Effector memory CD8-positive, alpha-beta T cell (primary cell): ENCODE data around the gene DLGAP1.
A peak's percentile ranks its signal among the peaks of the same experiment; 100 is the strongest.
"Not testable (repeated sequence)": the region's sequence is repeated elsewhere in the genome, so short reads cannot be mapped to it uniquely, and the experiment has no call there.

Experiments
- ATAC-seq: fragments of 150-1000 bp; cut with Tn5 transposase; replicated peaks from 2 replicates; pipeline ENCODE4 v1.10.0; 2021; ENCODE audit warnings: mild to moderate bottlenecking, moderate library complexity
- DNase-seq, 3 experiments: peaks; one replicate each; pipeline ENCODE4 v3.0.0; 2021
- H3K27ac Mint-ChIP-seq, 2 donors: one replicate each; pipeline ENCODE4 v1.8.0; 2022; ENCODE audit warnings: mild to moderate bottlenecking in 2 of 2, mixed read lengths in 2 of 2, moderate library complexity in 2 of 2
- H3K27me3 Mint-ChIP-seq, 2 donors: one replicate each; pipeline ENCODE4 v1.8.0; 2022; ENCODE audit warnings: mixed read lengths in 2 of 2
- H3K36me3 Mint-ChIP-seq: one replicate; pipeline ENCODE4 v1.8.0; 2022; ENCODE audit warnings: mild to moderate bottlenecking, moderate library complexity, mixed read lengths; ENCODE audit not compliant: insufficient read depth
- H3K4me1 Mint-ChIP-seq, 2 donors: one replicate each; pipeline ENCODE4 v1.8.0; 2022; ENCODE audit warnings: low read depth in 2 of 2, mixed read lengths in 2 of 2
- H3K4me3 Mint-ChIP-seq, 2 donors: one replicate each; pipeline ENCODE4 v1.8.0; 2022; ENCODE audit warnings: mild to moderate bottlenecking in 2 of 2, mixed read lengths in 2 of 2, moderate library complexity in 2 of 2
- H3K9me3 Mint-ChIP-seq, 2 donors: one replicate each; pipeline ENCODE4 v1.8.0; 2022; ENCODE audit warnings: mixed read lengths in 2 of 2

DLGAP1 gene

GRCh38 chr18:3472681-3473544 lies 982.2 kb downstream of the DLGAP1 start:
- Mint-ChIP-seq H3K27ac (peak overlapping the region; percentile 83 to 84), H3K36me3 (peaks cover 3% of the 10 kb centered on the region), H3K9me3 (no peaks in the 10 kb centered on the region), H3K27me3 (no peaks in the 10 kb centered on the region), H3K4me3 (peak overlapping the region; percentile 60 to 63), H3K4me1 (peaks cover 11% of the 10 kb centered on the region in 2 donors)
- DNase-seq (no peak), ATAC-seq (peak; percentile 59)

- H3K27ac Mint-ChIP-seq, result not testable (repeated sequence)
Observed at GRCh38 chr18:3472121-3472520, 983.0 kb downstream of the DLGAP1 start.

GRCh38 chr18:3471141-3471648 lies 983.9 kb downstream of the DLGAP1 start:
- ATAC-seq (no peak), DNase-seq (no peak)
- Mint-ChIP-seq H3K9me3 (no peaks in the 10 kb centered on the region), H3K36me3 (peaks cover 3% of the 10 kb centered on the region), H3K27ac (no peak overlapping the region), H3K27me3 (no peaks in the 10 kb centered on the region), H3K4me1 (peaks cover 17 to 18% of the 10 kb centered on the region in 2 donors), H3K4me3 (no peak overlapping the region)

More at GRCh38 chr18:3472121-3472520, 983.0 kb downstream of the DLGAP1 start:
- H3K4me3 Mint-ChIP-seq, ATAC-seq, DNase-seq, H3K27me3 Mint-ChIP-seq, H3K36me3 Mint-ChIP-seq, H3K9me3 Mint-ChIP-seq: not testable (repeated sequence)
- peaks cover 11% of the 10 kb centered on the region in 2 donors for H3K4me1 Mint-ChIP-seq

- Mint-ChIP-seq H3K4me3 (no peak overlapping the region), H3K27ac (no peak overlapping the region), H3K9me3 (no peaks in the 10 kb centered on the region), H3K36me3 (no peaks in the 10 kb centered on the region), H3K27me3 (no peaks in the 10 kb centered on the region), H3K4me1 (peaks cover 20% of the 10 kb centered on the region in 2 donors)
- DNase-seq (no peak), ATAC-seq (no peak)
Observed at GRCh38 chr18:3468833-3469232, 986.3 kb downstream of the DLGAP1 start.

- DNase-seq, result no peak
- H3K4me3 Mint-ChIP-seq, result no peak overlapping the region
- no peaks in the 10 kb centered on the region for H3K27me3 Mint-ChIP-seq
- no peak overlapping the region for H3K27ac Mint-ChIP-seq
- ATAC-seq, result no peak
- peaks cover 13 to 15% of the 10 kb centered on the region in 2 donors for H3K4me1 Mint-ChIP-seq
- no peaks in the 10 kb centered on the region for H3K9me3 Mint-ChIP-seq
- no peaks in the 10 kb centered on the region for H3K36me3 Mint-ChIP-seq
Observed at GRCh38 chr18:3468066-3468705, 986.9 kb downstream of the DLGAP1 start.

GRCh38 chr18:3466872-3467271 lies 988.2 kb downstream of the DLGAP1 start:
- Mint-ChIP-seq H3K4me3 (no peak overlapping the region), H3K36me3 (peaks cover 3% of the 10 kb centered on the region), H3K27ac (peak overlapping the region in 1 of 2 donors; percentile 38), H3K9me3 (peaks cover 0 to 2% of the 10 kb centered on the region in 2 donors), H3K27me3 (no peaks in the 10 kb centered on the region), H3K4me1 (peaks cover 10 to 14% of the 10 kb centered on the region in 2 donors)
- DNase-seq (no peak), ATAC-seq (peak; percentile 56)

GRCh38 chr18:3466045-3466444 lies 989.1 kb downstream of the DLGAP1 start:
- Mint-ChIP-seq H3K4me3 (peak overlapping the region in 1 of 2 donors; percentile 7), H3K9me3 (peaks cover 0 to 2% of the 10 kb centered on the region in 2 donors), H3K4me1 (peaks cover 10 to 14% of the 10 kb centered on the region in 2 donors), H3K27me3 (no peaks in the 10 kb centered on the region), H3K27ac (peak overlapping the region in 1 of 2 donors; percentile 38), H3K36me3 (peaks cover 5% of the 10 kb centered on the region)
- DNase-seq (no peak), ATAC-seq (no peak)

- no peak overlapping the region for H3K4me3 Mint-ChIP-seq
- no peaks in the 10 kb centered on the region for H3K27me3 Mint-ChIP-seq
- DNase-seq (no peak), ATAC-seq (no peak)
- H3K9me3 Mint-ChIP-seq, result peaks cover 0 to 2% of the 10 kb centered on the region in 2 donors
- H3K36me3 Mint-ChIP-seq, result peaks cover 14% of the 10 kb centered on the region
- H3K27ac Mint-ChIP-seq, result peak overlapping the region in 1 of 2 donors; percentile 28
- H3K4me1 Mint-ChIP-seq, result peaks cover 26 to 36% of the 10 kb centered on the region in 2 donors
Observed at GRCh38 chr18:3463051-3463450, 992.1 kb downstream of the DLGAP1 start.

- H3K27ac Mint-ChIP-seq, result peak overlapping the region; percentile 37 to 41
- H3K27me3 Mint-ChIP-seq, result no peaks in the 10 kb centered on the region
Observed at GRCh38 chr18:3461704-3462103, 993.4 kb downstream of the DLGAP1 start.

GRCh38 chr18:3460823-3461398 lies 994.2 kb downstream of the DLGAP1 start:
- ATAC-seq (no peak), DNase-seq (no peak)
- peak overlapping the region in 1 of 2 donors; percentile 41 for H3K27ac Mint-ChIP-seq
- H3K4me1 Mint-ChIP-seq, result peaks cover 27 to 34% of the 10 kb centered on the region in 2 donors
- H3K36me3 Mint-ChIP-seq, result peaks cover 17% of the 10 kb centered on the region
- H3K27me3 Mint-ChIP-seq, result no peaks in the 10 kb centered on the region
- H3K9me3 Mint-ChIP-seq, result peaks cover 0 to 2% of the 10 kb centered on the region in 2 donors
- no peak overlapping the region for H3K4me3 Mint-ChIP-seq

More at GRCh38 chr18:3461704-3462103, 993.4 kb downstream of the DLGAP1 start:
- DNase-seq (no peak), ATAC-seq (no peak)
- Mint-ChIP-seq H3K4me3 (no peak overlapping the region), H3K9me3 (peaks cover 0 to 2% of the 10 kb centered on the region in 2 donors), H3K4me1 (peaks cover 28 to 42% of the 10 kb centered on the region in 2 donors), H3K36me3 (peaks cover 16% of the 10 kb centered on the region)

GRCh38 chr18:3458952-3459853 lies 995.9 kb downstream of the DLGAP1 start:
- H3K27ac Mint-ChIP-seq, result peak overlapping the region; percentile 94 to 100
- H3K36me3 Mint-ChIP-seq, result peaks cover 17% of the 10 kb centered on the region
- ATAC-seq, result peak; percentile 52
- no peaks in the 10 kb centered on the region for H3K27me3 Mint-ChIP-seq
- H3K4me3 Mint-ChIP-seq, result peak overlapping the region; percentile 69 to 74
- no peak for DNase-seq
- peaks cover 34 to 50% of the 10 kb centered on the region in 2 donors for H3K4me1 Mint-ChIP-seq
- peaks cover 0 to 2% of the 10 kb centered on the region in 2 donors for H3K9me3 Mint-ChIP-seq

- Mint-ChIP-seq H3K36me3 (peaks cover 25% of the 10 kb centered on the region), H3K27ac (peak overlapping the region; percentile 94 to 100), H3K9me3 (peaks cover 0 to 2% of the 10 kb centered on the region in 2 donors), H3K4me1 (peaks cover 34 to 53% of the 10 kb centered on the region in 2 donors), H3K27me3 (no peaks in the 10 kb centered on the region), H3K4me3 (peak overlapping the region; percentile 69 to 74)
- peak; percentile 21 to 26 (median 24) for DNase-seq
- ATAC-seq, result peak; percentile 70
Observed at GRCh38 chr18:3458378-3458777, 996.7 kb downstream of the DLGAP1 start.
